Coronary artery (tissue), 2 donors: ENCODE results near the gene CERKL.

ENCODE experiments used
- DNase-seq: peaks from one replicate; pipeline ENCODE4 v3.0.0-alpha.2; 2017; ENCODE audit warnings: low spot score
- H3K27ac ChIP-seq, 2 donors: fragments of 200-600 bp; sonication (generic); one replicate each; pipeline ENCODE4 v1.5.1; 2016 to 2019
- H3K4me3 ChIP-seq: fragments of 200-600 bp; sonication (generic); 2 replicates; pipeline ENCODE4 v1.5.1; 2016; ENCODE audit warnings: mild to moderate bottlenecking, moderate library complexity
- TF ChIP-seq, protein P1 (sequence below): fragments of 200-600 bp; sonication (generic); IDR thresholded peaks from one replicate; pipeline ENCODE4 v1.5.1; 2019; ENCODE audit warnings: antibody characterized with exemption

Gene CERKL

GRCh38 chr2:181626671-181627070 lies 30.2 kb downstream of the CERKL start:
- no peak overlapping the region for H3K27ac ChIP-seq
- no peak overlapping the region for H3K4me3 ChIP-seq
- TF ChIP-seq, protein P1, sequence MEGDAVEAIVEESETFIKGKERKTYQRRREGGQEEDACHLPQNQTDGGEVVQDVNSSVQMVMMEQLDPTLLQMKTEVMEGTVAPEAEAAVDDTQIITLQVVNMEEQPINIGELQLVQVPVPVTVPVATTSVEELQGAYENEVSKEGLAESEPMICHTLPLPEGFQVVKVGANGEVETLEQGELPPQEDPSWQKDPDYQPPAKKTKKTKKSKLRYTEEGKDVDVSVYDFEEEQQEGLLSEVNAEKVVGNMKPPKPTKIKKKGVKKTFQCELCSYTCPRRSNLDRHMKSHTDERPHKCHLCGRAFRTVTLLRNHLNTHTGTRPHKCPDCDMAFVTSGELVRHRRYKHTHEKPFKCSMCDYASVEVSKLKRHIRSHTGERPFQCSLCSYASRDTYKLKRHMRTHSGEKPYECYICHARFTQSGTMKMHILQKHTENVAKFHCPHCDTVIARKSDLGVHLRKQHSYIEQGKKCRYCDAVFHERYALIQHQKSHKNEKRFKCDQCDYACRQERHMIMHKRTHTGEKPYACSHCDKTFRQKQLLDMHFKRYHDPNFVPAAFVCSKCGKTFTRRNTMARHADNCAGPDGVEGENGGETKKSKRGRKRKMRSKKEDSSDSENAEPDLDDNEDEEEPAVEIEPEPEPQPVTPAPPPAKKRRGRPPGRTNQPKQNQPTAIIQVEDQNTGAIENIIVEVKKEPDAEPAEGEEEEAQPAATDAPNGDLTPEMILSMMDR, result no peak
- DNase-seq, result no peak

DNA sequence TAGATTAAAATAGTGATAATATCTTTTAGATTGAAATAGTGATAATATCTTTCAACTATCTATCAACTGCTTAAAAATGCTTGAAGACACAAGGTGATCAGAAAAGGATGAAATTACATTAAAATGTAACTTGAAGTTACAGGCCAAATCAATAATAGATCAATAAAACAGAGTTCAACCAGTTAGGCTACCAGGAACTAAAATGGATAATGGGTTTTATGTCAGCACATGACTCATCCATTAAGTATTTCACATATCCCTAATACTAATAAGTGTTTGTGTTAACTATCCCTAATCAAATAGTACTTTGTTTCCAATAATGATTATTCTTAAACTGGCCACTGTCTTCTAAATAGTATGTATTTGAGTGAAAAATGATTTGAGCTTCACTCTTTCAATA lies 33.7 kb downstream of the CERKL start:
- Histone ChIP-seq H3K4me3 (no peak overlapping the region), H3K27ac (no peak overlapping the region)
- TF ChIP-seq, protein P1, result no peak
- no peak for DNase-seq

GRCh38 chr2:181621779-181622490 lies 35.0 kb downstream of the CERKL start:
- no peak for DNase-seq
- TF ChIP-seq, protein P1, result no peak

GRCh38 chr2:181619516-181619915 lies 37.4 kb downstream of the CERKL start:
- Histone ChIP-seq H3K27ac (no peak overlapping the region), H3K4me3 (no peak overlapping the region)
- TF ChIP-seq, protein P1, result no peak
- DNase-seq, result no peak

More at GRCh38 chr2:181621779-181622490, 35.0 kb downstream of the CERKL start:
- no peak overlapping the region for H3K27ac ChIP-seq
- H3K4me3 ChIP-seq, result no peak overlapping the region

- Histone ChIP-seq H3K4me3 (no peak overlapping the region), H3K27ac (no peak overlapping the region)
- no peak for DNase-seq
- TF ChIP-seq, protein P1, result no peak
Measured at GRCh38 chr2:181616715-181617114, 40.2 kb downstream of the CERKL start.

GRCh38 chr2:181614874-181615638 lies 41.8 kb downstream of the CERKL start:
- DNase-seq, result no peak
- Histone ChIP-seq H3K4me3 (no peak overlapping the region), H3K27ac (no peak overlapping the region)
- TF ChIP-seq, protein P1, result no peak
